GM23248 (cell line): ENCODE data around the gene CSMD2.

Experiments
- EZH2 ChIP-seq: fragments of 200-600 bp; sonication (generic); IDR thresholded peaks from 2 replicates; pipeline ENCODE4 v1.6.1; 2018; ENCODE audit warnings: antibody characterized with exemption, mild to moderate bottlenecking; ENCODE audit not compliant: insufficient read depth, poor library complexity, severe bottlenecking
- EZH2phosphoT487 ChIP-seq: fragments of 200-600 bp; sonication (generic); IDR thresholded peaks from 2 replicates; pipeline ENCODE4 v1.6.1; 2018; ENCODE audit warnings: antibody characterized with exemption, moderate library complexity, mild to moderate bottlenecking, low read depth; ENCODE audit not compliant: insufficient read depth

DNA sequence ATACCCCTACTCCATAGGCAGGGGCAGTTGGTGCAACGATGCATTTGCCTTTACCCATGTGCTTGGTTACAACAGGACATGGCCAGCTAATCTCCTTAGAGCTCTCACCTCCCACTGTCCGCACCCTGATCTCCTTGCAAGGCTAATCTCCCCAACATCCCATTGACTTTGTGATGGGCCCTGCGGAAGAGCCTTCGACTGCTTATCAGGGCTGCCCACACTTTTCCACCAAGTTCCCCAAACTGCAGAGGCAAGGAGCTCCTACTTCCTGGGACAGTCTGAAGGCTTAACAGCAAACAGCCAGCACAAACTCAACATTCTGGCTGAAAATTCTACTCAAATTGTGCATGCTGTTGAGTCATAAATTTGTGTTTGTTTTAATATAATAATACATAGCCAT, 47.6 kb upstream of the CSMD2 start:
- TF ChIP-seq EZH2 (no peak), EZH2phosphoT487 (no peak)
